OCI-LY1 (cell line): ENCODE results near the gene SERINC2.

Experiments
- CTCF ChIP-seq: fragments of 200-600 bp; sonication (generic), shearing (Covaris generic); IDR thresholded peaks from 2 replicates; pipeline ENCODE4 v1.5.1; 2017; ENCODE audit warnings: mild to moderate bottlenecking, antibody characterized with exemption, low read length, moderate library complexity, mixed read lengths
- EZH2 ChIP-seq: fragments of 200-600 bp; sonication (generic), shearing (Covaris generic); IDR thresholded peaks from 2 replicates; pipeline ENCODE4 v1.8.0; 2017; ENCODE audit warnings: borderline replicate concordance, mixed run types, mild to moderate bottlenecking, antibody characterized with exemption, low read length, moderate library complexity, mixed read lengths

- no peak for TF ChIP-seq CTCF
- TF ChIP-seq EZH2 = no peak
These were observed 39.7 kb upstream of the SERINC2 start, which contains the start of gene FABP3 for GRCh38 chr1:31373056-31373896.
